ENCODE results near the gene APOL2. TPM values are rescaled to one million over a fixed set of nuclear protein-coding genes. Genes with fewer than 3 reads are reported as not detected.

Gene APOL2
- total and polyA plus RNA-seq, 8 donors, result 29.0 to 63.0 (median 35.0) TPM

- no peak overlapping the region for H3K27ac ChIP-seq
- ATAC-seq, result peak; percentile 22
These were observed 15.1 kb downstream of the APOL2 start for GRCh38 chr22:36224245-36224644.

GRCh38 chr22:36223504-36223903 is 15.8 kb downstream of the APOL2 start:
- no peaks in the 10 kb centered on the region for H3K9me3 ChIP-seq
- no peak for ATAC-seq
- H3K4me3 ChIP-seq, result no peak overlapping the region
- no peak for TF ChIP-seq CTCF (IDR thresholded peaks at IDR 0.05)
- H3K4me1 ChIP-seq, result peaks cover 0 to 4% of the 10 kb centered on the region in 2 donors
- no peaks in the 10 kb centered on the region for H3K27me3 ChIP-seq
- intact Hi-C loops (cut with DNase I), result no loop called here
- DNase-seq, result no peak
- no peak overlapping the region for H3K27ac ChIP-seq
- H3K36me3 ChIP-seq, result peaks cover 0 to 34% of the 10 kb centered on the region in 2 donors

More at GRCh38 chr22:36224245-36224644, 15.1 kb downstream of the APOL2 start:
- Histone ChIP-seq H3K4me1 (peaks cover 0 to 4% of the 10 kb centered on the region in 2 donors), H3K4me3 (no peak overlapping the region), H3K9me3 (no peaks in the 10 kb centered on the region), H3K36me3 (peaks cover 0 to 41% of the 10 kb centered on the region in 2 donors), H3K27me3 (no peaks in the 10 kb centered on the region)
- no peak for DNase-seq
- no peak for TF ChIP-seq CTCF (IDR thresholded peaks at IDR 0.05)
- intact Hi-C loops (cut with DNase I), result no loop called here

- Histone ChIP-seq H3K4me1 (peaks cover 0 to 4% of the 10 kb centered on the region in 2 donors), H3K36me3 (peaks cover 0 to 29% of the 10 kb centered on the region in 2 donors), H3K27me3 (no peaks in the 10 kb centered on the region), H3K27ac (no peak overlapping the region), H3K4me3 (no peak overlapping the region), H3K9me3 (no peaks in the 10 kb centered on the region)
- intact Hi-C loops (cut with DNase I), result no loop called here
- ATAC-seq, result no peak
- no peak for TF ChIP-seq CTCF (IDR thresholded peaks at IDR 0.05)
- peak in 1 of 4 donors; percentile 6 for DNase-seq
These were observed 16.4 kb downstream of the APOL2 start for GRCh38 chr22:36222887-36223450.

GRCh38 chr22:36221799-36222751 is 17.3 kb downstream of the APOL2 start:
- peaks cover 0 to 20% of the 10 kb centered on the region in 2 donors for H3K36me3 ChIP-seq
- H3K27me3 ChIP-seq, result no peaks in the 10 kb centered on the region
- no peak overlapping the region for H3K4me3 ChIP-seq
- intact Hi-C loops (cut with DNase I), result no loop called here
- peaks cover 0 to 4% of the 10 kb centered on the region in 2 donors for H3K4me1 ChIP-seq
- H3K27ac ChIP-seq, result no peak overlapping the region
- DNase-seq (peak in 1 of 4 donors; percentile 70), ATAC-seq (peak; percentile 87)
- H3K9me3 ChIP-seq, result no peaks in the 10 kb centered on the region
- peak; percentile 51 for TF ChIP-seq CTCF (IDR thresholded peaks at IDR 0.05)

- Histone ChIP-seq H3K27ac (no peak overlapping the region), H3K4me1 (peaks cover 0 to 4% of the 10 kb centered on the region in 2 donors), H3K27me3 (no peaks in the 10 kb centered on the region), H3K4me3 (no peak overlapping the region), H3K9me3 (no peaks in the 10 kb centered on the region), H3K36me3 (peaks cover 0 to 9% of the 10 kb centered on the region in 2 donors)
- intact Hi-C loops (cut with DNase I), result no loop called here
- TF ChIP-seq CTCF (IDR thresholded peaks at IDR 0.05), result no peak
- no peak for DNase-seq
- peak; percentile 48 for ATAC-seq
These were observed 18.8 kb downstream of the APOL2 start for GRCh38 chr22:36220451-36220921.

Measured in left lung (tissue), 10 donors.